ENCODE results near the gene RHBDL3. TPM values are rescaled to one million over a fixed set of nuclear protein-coding genes. Genes with fewer than 3 reads are reported as not detected.

The RHBDL3 gene
- total RNA-seq, 1 experiment from 2014 or later, result 13.2 TPM

GRCh38 chr17:32276171-32276601, 10.6 kb downstream of the RHBDL3 start:
- no peak overlapping the region for H3K27ac Mint-ChIP-seq
- H3K27me3 Mint-ChIP-seq (ENCODE audit: low read depth), result peaks cover 7% of the 10 kb centered on the region
- peaks cover 70% of the 10 kb centered on the region for H3K4me1 Mint-ChIP-seq
- H3K36me3 Mint-ChIP-seq, result no peaks in the 10 kb centered on the region
- no peak for TF ChIP-seq NFATC4 (CRISPR knock-in tag; IDR thresholded peaks at IDR 0.05)
- no peak for TF ChIP-seq IRF1 (CRISPR knock-in tag; IDR thresholded peaks at IDR 0.05)
- no peak for TF ChIP-seq OVOL2 (CRISPR knock-in tag; IDR thresholded peaks at IDR 0.05; ENCODE audit: borderline replicate concordance)
- TF ChIP-seq NR3C1 (CRISPR knock-in tag; conservative IDR thresholded peaks at IDR 0.05; ENCODE audit: low read depth), result no peak
- TF ChIP-seq FOXK1 (CRISPR knock-in tag; IDR thresholded peaks at IDR 0.05), result no peak
- no peak for TF ChIP-seq ZNF416 (CRISPR knock-in tag; IDR thresholded peaks at IDR 0.05)
- ATAC-seq (no peak), DNase-seq (ENCODE audit: low spot score) (no peak)
- ChIA-PET CTCF (interaction anchor here (2.5 to 3.9 kb wide), 5 partner anchors 9 to 43 kb away, joined by 8 to 15 read pairs (median 13); no protein-coding TSS in a partner anchor), POLR2A (no interaction called here)
- no peaks in the 10 kb centered on the region for H3K9me3 Mint-ChIP-seq
- no peak overlapping the region for H3K4me3 Mint-ChIP-seq

GRCh38 chr17:32277284-32277683, 11.7 kb downstream of the RHBDL3 start:
- H3K27ac Mint-ChIP-seq, result no peak overlapping the region; the same call in 1 of the 2 replicates
- DNase-seq (ENCODE audit: low spot score) (peak; percentile 51), ATAC-seq (peak; percentile 11)
- TF ChIP-seq ZNF317 (CRISPR knock-in tag; IDR thresholded peaks at IDR 0.05; ENCODE audit: borderline replicate concordance, low read depth) (no peak), CREB1 (CRISPR knock-in tag; IDR thresholded peaks at IDR 0.05) (0 out of 2 replicates have a peak, but pooled peaks have one; percentile 26), ZNF425 (CRISPR knock-in tag; conservative IDR thresholded peaks at IDR 0.05) (no peak), ZNF121 (CRISPR knock-in tag; IDR thresholded peaks at IDR 0.05) (peak; percentile 76; the same call in 1 of the 2 replicates), FOXK1 (CRISPR knock-in tag; IDR thresholded peaks at IDR 0.05) (0 out of 2 replicates have a peak, but pooled peaks have one; percentile 23)
- peaks cover 67% of the 10 kb centered on the region for H3K4me1 Mint-ChIP-seq
- no peak overlapping the region for H3K4me3 Mint-ChIP-seq
- H3K27me3 Mint-ChIP-seq (ENCODE audit: low read depth), result peaks cover 7% of the 10 kb centered on the region
- ChIA-PET CTCF (interaction anchor here (2.5 to 3.9 kb wide), 4 partner anchors 10 to 24 kb away, joined by 8 to 15 read pairs (median 12); no protein-coding TSS in a partner anchor), POLR2A (no interaction called here)
- H3K9me3 Mint-ChIP-seq, result no peaks in the 10 kb centered on the region
- H3K36me3 Mint-ChIP-seq, result no peaks in the 10 kb centered on the region

- Mint-ChIP-seq H3K9me3 (no peaks in the 10 kb centered on the region), H3K36me3 (no peaks in the 10 kb centered on the region), H3K4me3 (no peak overlapping the region), H3K4me1 (peaks cover 66% of the 10 kb centered on the region), H3K27me3 (ENCODE audit: low read depth) (peaks cover 6% of the 10 kb centered on the region), H3K27ac (no peak overlapping the region)
- DNase-seq (ENCODE audit: low spot score) (no peak), ATAC-seq (no peak)
- ChIA-PET CTCF (interaction anchor here (0.9 to 3.7 kb wide), 2 partner anchors 12 to 24 kb away, joined by 3 to 23 read pairs; partner anchors contain the start of gene RHBDL3), POLR2A (no interaction called here)
- no peak for TF ChIP-seq CDX4 (CRISPR knock-in tag; IDR thresholded peaks at IDR 0.05; ENCODE audit: borderline replicate concordance)
- TF ChIP-seq ZNF121 (CRISPR knock-in tag; IDR thresholded peaks at IDR 0.05), result peak; percentile 86
These were observed 13.2 kb downstream of the RHBDL3 start for GRCh38 chr17:32278815-32279214.

- peak; percentile 76 for DNase-seq (ENCODE audit: low spot score)
- TF ChIP-seq GTF2I (CRISPR knock-in tag; conservative IDR thresholded peaks at IDR 0.05), result no peak
- TF ChIP-seq FOXP4 (CRISPR knock-in tag; IDR thresholded peaks at IDR 0.05), result 0 out of 2 replicates have a peak, but pooled peaks have one; percentile 12
- TF ChIP-seq PRDM15 (CRISPR knock-in tag; IDR thresholded peaks at IDR 0.05), result peak; percentile 70
- peak; percentile 45 for TF ChIP-seq MAX (CRISPR knock-in tag; IDR thresholded peaks at IDR 0.05)
These were observed 14.5 kb downstream of the RHBDL3 start for GRCh38 chr17:32279891-32280716.

More at GRCh38 chr17:32279891-32280716, 14.5 kb downstream of the RHBDL3 start:
- ChIA-PET POLR2A (interaction anchor here (0.8 to 1.3 kb wide), 5 partner anchors 9 to 28 kb away, joined by 3 to 4 read pairs (median 3); no protein-coding TSS in a partner anchor), CTCF (interaction anchor here (0.7 to 3.7 kb wide), 17 partner anchors 9 to 203 kb away, joined by 3 to 28 read pairs (median 5); partner anchors contain the start of genes PSMD11 and RHBDL3)
- H3K27ac Mint-ChIP-seq, result peak overlapping the region; percentile 49; the same call in 1 of the 2 replicates
- peaks cover 5% of the 10 kb centered on the region; the same call in 1 of the 2 replicates for H3K27me3 Mint-ChIP-seq (ENCODE audit: low read depth)
- H3K36me3 Mint-ChIP-seq, result no peaks in the 10 kb centered on the region
- ATAC-seq, result peak; percentile 68
- H3K4me1 Mint-ChIP-seq, result peaks cover 58% of the 10 kb centered on the region
- peak overlapping the region; percentile 41 for H3K4me3 Mint-ChIP-seq
- no peaks in the 10 kb centered on the region for H3K9me3 Mint-ChIP-seq
